ENCODE results near the gene COQ8A.

GRCh38 chr1:226979115-226979516, 39.0 kb downstream of the COQ8A start:
- TF ChIP-seq, protein P1, sequence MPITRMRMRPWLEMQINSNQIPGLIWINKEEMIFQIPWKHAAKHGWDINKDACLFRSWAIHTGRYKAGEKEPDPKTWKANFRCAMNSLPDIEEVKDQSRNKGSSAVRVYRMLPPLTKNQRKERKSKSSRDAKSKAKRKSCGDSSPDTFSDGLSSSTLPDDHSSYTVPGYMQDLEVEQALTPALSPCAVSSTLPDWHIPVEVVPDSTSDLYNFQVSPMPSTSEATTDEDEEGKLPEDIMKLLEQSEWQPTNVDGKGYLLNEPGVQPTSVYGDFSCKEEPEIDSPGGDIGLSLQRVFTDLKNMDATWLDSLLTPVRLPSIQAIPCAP (CRISPR knock-in tag; IDR thresholded peaks at IDR 0.05): no peak
- TF ChIP-seq CTCF (IDR thresholded peaks at IDR 0.05) (no peak), CREB1 (CRISPR knock-in tag; IDR thresholded peaks at IDR 0.05) (no peak), TEAD4 (CRISPR knock-in tag; IDR thresholded peaks at IDR 0.05) (no peak), ESRRA (CRISPR knock-in tag; IDR thresholded peaks at IDR 0.05; ENCODE audit: borderline replicate concordance) (no peak), ZNF416 (CRISPR knock-in tag; IDR thresholded peaks at IDR 0.05) (no peak), NR2C2 (CRISPR knock-in tag; IDR thresholded peaks at IDR 0.05) (no peak), CREM (CRISPR knock-in tag; IDR thresholded peaks at IDR 0.05) (no peak)
- TF ChIP-seq, protein P2, sequence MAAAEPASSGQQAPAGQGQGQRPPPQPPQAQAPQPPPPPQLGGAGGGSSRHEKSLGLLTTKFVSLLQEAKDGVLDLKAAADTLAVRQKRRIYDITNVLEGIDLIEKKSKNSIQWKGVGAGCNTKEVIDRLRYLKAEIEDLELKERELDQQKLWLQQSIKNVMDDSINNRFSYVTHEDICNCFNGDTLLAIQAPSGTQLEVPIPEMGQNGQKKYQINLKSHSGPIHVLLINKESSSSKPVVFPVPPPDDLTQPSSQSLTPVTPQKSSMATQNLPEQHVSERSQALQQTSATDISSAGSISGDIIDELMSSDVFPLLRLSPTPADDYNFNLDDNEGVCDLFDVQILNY (CRISPR knock-in tag; IDR thresholded peaks at IDR 0.05): no peak
- TF ChIP-seq, protein P3, sequence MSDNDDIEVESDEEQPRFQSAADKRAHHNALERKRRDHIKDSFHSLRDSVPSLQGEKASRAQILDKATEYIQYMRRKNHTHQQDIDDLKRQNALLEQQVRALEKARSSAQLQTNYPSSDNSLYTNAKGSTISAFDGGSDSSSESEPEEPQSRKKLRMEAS (CRISPR knock-in tag; IDR thresholded peaks at IDR 0.05): no peak
- TF ChIP-seq, protein P4, sequence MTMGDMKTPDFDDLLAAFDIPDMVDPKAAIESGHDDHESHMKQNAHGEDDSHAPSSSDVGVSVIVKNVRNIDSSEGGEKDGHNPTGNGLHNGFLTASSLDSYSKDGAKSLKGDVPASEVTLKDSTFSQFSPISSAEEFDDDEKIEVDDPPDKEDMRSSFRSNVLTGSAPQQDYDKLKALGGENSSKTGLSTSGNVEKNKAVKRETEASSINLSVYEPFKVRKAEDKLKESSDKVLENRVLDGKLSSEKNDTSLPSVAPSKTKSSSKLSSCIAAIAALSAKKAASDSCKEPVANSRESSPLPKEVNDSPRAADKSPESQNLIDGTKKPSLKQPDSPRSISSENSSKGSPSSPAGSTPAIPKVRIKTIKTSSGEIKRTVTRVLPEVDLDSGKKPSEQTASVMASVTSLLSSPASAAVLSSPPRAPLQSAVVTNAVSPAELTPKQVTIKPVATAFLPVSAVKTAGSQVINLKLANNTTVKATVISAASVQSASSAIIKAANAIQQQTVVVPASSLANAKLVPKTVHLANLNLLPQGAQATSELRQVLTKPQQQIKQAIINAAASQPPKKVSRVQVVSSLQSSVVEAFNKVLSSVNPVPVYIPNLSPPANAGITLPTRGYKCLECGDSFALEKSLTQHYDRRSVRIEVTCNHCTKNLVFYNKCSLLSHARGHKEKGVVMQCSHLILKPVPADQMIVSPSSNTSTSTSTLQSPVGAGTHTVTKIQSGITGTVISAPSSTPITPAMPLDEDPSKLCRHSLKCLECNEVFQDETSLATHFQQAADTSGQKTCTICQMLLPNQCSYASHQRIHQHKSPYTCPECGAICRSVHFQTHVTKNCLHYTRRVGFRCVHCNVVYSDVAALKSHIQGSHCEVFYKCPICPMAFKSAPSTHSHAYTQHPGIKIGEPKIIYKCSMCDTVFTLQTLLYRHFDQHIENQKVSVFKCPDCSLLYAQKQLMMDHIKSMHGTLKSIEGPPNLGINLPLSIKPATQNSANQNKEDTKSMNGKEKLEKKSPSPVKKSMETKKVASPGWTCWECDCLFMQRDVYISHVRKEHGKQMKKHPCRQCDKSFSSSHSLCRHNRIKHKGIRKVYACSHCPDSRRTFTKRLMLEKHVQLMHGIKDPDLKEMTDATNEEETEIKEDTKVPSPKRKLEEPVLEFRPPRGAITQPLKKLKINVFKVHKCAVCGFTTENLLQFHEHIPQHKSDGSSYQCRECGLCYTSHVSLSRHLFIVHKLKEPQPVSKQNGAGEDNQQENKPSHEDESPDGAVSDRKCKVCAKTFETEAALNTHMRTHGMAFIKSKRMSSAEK (CRISPR knock-in tag; IDR thresholded peaks at IDR 0.05; ENCODE audit: borderline replicate concordance): no peak

Data from WTC11 (cell line).